ENCODE measurements around the gene TGOLN2. TPM values are rescaled to one million over a fixed set of nuclear protein-coding genes. Genes with fewer than 3 reads are reported as not detected.

The TGOLN2 gene
- total RNA-seq: 72.4 and 74.7 TPM in 2 replicates

DNA sequence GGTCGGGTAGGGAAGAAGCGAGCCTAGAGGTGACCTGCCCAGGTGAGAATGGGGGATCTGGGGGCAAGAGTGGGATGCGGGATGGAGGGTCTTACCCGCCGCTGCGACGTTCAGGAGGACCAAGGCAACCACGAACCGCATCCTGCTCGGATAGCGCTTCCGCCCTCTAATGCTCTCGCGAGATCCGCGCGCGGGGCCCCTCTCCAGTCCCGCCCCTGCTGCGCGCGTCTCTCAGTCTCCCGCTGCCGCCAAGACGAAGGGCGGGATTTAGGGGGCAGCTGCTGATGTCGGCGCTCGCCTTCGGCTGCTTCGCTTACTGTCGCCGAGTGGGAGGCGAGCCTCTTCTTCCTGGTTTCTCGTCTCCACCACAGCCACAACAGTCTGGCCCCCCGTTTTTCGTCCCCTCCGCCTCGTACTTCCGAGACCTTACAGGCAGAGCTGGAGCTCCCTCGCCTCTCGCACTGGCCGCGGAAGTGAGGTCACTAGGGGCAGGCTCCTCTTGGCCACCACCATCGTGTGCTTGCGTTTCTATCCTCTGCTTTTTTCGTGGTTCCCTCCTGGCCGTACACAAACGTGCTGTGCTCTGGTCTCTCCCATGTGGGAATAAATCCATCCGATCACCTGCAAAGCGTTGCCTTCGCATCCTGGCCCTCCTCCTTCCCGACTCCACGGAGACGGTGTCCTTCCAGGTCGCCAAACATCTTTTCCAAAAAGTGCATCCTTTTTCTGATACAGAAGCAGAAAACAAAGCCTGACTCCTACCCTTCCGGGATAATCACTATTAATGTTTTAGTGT, at the start of gene TGOLN2:
Gene TGOLN2 (minus strand): TSS at position 168 of the 796 bp plus-strand sequence. CDS start 27 bp downstream, at position 141.
- no peak for DNase-seq (ENCODE audit: low read depth)
- TF ChIP-seq, protein P1, sequence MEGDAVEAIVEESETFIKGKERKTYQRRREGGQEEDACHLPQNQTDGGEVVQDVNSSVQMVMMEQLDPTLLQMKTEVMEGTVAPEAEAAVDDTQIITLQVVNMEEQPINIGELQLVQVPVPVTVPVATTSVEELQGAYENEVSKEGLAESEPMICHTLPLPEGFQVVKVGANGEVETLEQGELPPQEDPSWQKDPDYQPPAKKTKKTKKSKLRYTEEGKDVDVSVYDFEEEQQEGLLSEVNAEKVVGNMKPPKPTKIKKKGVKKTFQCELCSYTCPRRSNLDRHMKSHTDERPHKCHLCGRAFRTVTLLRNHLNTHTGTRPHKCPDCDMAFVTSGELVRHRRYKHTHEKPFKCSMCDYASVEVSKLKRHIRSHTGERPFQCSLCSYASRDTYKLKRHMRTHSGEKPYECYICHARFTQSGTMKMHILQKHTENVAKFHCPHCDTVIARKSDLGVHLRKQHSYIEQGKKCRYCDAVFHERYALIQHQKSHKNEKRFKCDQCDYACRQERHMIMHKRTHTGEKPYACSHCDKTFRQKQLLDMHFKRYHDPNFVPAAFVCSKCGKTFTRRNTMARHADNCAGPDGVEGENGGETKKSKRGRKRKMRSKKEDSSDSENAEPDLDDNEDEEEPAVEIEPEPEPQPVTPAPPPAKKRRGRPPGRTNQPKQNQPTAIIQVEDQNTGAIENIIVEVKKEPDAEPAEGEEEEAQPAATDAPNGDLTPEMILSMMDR (conservative IDR thresholded peaks at IDR 0.05; ENCODE audit: low read depth, low read length): peak; percentile 10

DNA sequence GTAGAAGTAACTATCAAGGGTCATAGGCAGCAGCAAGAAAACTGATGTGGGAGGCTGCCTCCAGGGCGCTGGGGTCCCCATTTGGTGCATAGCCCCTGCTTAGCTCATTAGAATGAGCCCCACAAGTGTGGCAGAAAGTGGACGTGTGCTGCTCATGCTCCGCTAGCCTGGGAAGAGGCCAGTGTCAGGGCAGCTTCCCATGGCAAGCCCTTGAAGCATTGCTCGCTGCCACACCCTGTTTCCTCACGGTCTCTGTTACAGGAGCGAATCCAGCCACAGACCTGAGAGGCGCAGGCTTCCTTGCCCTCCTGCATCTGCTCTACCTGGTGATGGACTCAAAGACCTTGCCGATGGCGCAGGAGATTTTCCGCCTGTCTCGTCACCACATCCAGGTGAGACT, 49.3 kb upstream of the TGOLN2 start:
- TF ChIP-seq, protein P1 (conservative IDR thresholded peaks at IDR 0.05; ENCODE audit: low read depth, low read length): no peak
- no peak overlapping the region for H3K4me3 ChIP-seq (ENCODE audit: low read depth, low read length)
- no peak for DNase-seq (ENCODE audit: low read depth)

More for the DNA sequence above, at the start of gene TGOLN2:
- peak within 1 kb of the TSS; percentile 76 for H3K4me3 ChIP-seq (ENCODE audit: low read depth, low read length)

DNA sequence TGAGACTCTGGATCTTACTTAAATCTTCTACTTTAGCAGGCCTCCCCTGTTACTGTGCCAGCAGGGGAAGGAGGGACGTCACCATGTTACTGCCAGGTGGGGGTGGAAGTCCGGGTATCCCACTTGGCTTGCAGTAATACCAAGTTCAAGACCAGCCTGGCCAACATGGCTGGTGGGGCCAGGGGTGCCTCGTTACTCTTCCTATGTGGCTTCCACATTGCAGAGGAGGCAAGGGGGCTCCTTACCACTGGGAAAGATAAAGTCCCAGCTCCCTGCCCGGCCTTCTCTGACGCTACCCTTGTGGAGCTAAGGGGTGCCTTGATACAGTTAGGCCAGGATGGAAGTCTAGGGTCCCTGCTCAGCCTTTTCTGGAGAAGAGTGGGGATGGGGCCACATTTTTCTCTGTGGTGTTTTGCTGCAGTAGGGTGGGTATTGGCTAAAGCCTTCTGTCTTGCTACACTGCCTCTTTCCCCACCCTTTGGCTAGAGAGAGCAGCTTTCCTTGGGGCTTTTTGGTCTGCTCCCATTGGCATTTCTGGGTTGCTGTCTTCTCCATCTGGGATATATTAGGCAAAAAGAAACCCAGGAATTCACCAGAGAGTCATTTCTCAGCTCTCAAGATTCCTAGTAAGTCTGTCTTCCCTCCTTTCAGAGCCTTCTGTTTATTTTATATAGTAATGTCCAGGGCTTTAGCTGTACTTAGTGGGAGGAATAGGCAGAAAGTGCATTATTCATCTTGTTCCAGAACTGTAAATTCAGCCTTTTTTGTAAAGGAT, 48.7 kb upstream of the TGOLN2 start:
- TF ChIP-seq, protein P1 (conservative IDR thresholded peaks at IDR 0.05; ENCODE audit: low read depth, low read length): no peak
- DNase-seq (ENCODE audit: low read depth): no peak
- no peak overlapping the region for H3K4me3 ChIP-seq (ENCODE audit: low read depth, low read length)

DNA sequence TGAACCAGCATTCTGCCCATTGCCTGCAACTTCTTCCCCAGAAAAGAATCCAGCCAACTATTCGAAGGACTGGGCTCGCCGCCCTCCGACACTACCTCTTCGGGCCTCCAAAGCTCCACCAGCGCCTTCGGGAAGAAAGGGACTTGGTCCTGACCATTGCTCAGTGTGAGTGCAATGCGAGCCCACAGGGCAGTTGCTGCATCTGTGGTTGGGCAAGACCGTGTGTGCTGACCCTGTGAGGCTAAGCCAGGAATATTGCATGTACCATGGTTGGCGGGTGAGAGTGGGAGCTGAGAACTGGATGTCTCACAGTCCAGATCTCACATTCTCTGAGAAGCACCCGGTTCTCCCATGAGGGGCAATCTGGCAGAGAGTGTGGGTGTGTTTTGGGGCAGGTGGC, 43.3 kb upstream of the TGOLN2 start:
- TF ChIP-seq, protein P1 (conservative IDR thresholded peaks at IDR 0.05; ENCODE audit: low read depth, low read length): no peak
- H3K4me3 ChIP-seq (ENCODE audit: low read depth, low read length): no peak overlapping the region
- no peak for DNase-seq (ENCODE audit: low read depth)

DNA sequence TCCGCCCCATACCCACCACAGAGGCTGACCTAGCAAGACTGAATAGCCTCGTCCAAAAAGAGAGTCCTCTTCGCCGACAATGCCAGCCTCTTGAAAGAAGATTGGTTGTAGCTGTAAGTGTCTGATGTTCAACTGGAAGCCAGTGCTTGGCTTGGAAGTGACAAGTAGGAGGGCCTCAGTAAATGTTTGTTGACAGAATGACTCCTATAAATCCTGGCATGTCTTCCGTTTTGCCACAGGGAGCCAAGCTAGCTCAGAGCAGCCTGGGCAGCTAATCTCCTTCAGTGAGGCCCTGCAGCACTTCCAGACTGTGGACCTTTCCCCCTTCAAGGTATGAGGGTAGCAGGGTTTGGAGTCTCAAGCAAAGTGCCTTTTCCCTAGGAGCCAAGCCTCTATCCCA, 41.7 kb upstream of the TGOLN2 start:
- H3K4me3 ChIP-seq (ENCODE audit: low read depth, low read length): no peak overlapping the region
- DNase-seq (ENCODE audit: low read depth): no peak
- TF ChIP-seq, protein P1 (conservative IDR thresholded peaks at IDR 0.05; ENCODE audit: low read depth, low read length): no peak

DNA sequence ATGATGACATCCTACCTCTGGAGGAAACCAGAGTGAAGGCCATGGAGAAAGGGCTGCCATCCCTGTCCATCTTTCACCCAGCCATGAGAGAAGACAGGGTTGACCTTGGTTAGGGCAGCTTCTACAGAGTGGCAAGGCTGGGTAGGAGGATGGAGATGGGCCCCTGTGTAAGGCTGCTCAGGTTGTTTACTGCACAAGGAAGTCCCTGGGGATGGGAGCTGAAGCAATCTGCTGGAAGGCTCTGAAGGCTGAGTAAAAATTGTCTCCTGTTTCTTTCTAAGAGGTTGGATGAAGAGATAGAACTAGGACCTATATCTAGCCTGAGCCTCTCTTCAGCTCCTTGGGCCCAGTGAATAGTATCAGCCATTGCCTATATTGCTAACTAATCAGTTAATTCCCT, 41.1 kb upstream of the TGOLN2 start:
- no peak overlapping the region for H3K4me3 ChIP-seq (ENCODE audit: low read depth, low read length)
- DNase-seq (ENCODE audit: low read depth): no peak
- TF ChIP-seq, protein P1 (conservative IDR thresholded peaks at IDR 0.05; ENCODE audit: low read depth, low read length): no peak

Data from epithelial cell of proximal tubule (primary cell).